Spleen (tissue), 11 donors: Measurements from ENCODE around the gene HLA-DRB5. TPM values are rescaled to one million over a fixed set of nuclear protein-coding genes. Genes with fewer than 3 reads are reported as not detected.

Experiments used
- DNase-seq: peaks from one replicate; pipeline ENCODE4 v3.0.0-alpha.2; 2020
- H3K27ac ChIP-seq, 8 donors: fragments of 200-600 bp; sonication (generic) in 7 of 8; 1 replicate in 4 of 8; 2 replicates in 4 of 8; pipeline versions ENCODE4 v1.5.0 to v1.8.0; 2016 to 2021; ENCODE audit warnings: inconsistent platforms in 4 of 8, mild to moderate bottlenecking in 4 of 8, moderate library complexity in 1 of 8
- H3K27me3 ChIP-seq, 7 donors: fragments of 200-600 bp; sonication (generic) in 6 of 7; replicated peaks in 1 of 7; 1 replicate in 4 of 7; 2 replicates in 3 of 7; pipeline versions ENCODE4 v1.5.0 to v1.8.0; 2016 to 2021; ENCODE audit warnings: inconsistent platforms in 3 of 7, mild to moderate bottlenecking in 1 of 7
- H3K36me3 ChIP-seq, 6 donors: fragments of 200-600 bp; sonication (generic) in 5 of 6; 1 replicate in 4 of 6; 2 replicates in 2 of 6; pipeline versions ENCODE4 v1.5.0 to v1.8.0; 2016 to 2021; ENCODE audit warnings: inconsistent platforms in 2 of 6
- H3K4me1 ChIP-seq, 6 donors: fragments of 200-600 bp; sonication (generic) in 5 of 6; 1 replicate in 3 of 6; 2 replicates in 3 of 6; pipeline versions ENCODE4 v1.5.0 to v1.8.0; 2016 to 2021; ENCODE audit warnings: inconsistent platforms in 3 of 6
- H3K4me3 ChIP-seq, 8 donors: fragments of 200-600 bp; sonication (generic) in 7 of 8; 1 replicate in 4 of 8; 2 replicates in 4 of 8; pipeline versions ENCODE4 v1.5.0 to v1.8.0; 2016 to 2021; ENCODE audit warnings: inconsistent platforms in 4 of 8, mild to moderate bottlenecking in 4 of 8, moderate library complexity in 2 of 8
- H3K9me3 ChIP-seq, 8 donors: fragments of 200-600 bp; sonication (generic) in 7 of 8; 1 replicate in 4 of 8; 2 replicates in 4 of 8; pipeline versions ENCODE4 v1.5.0 to v1.8.0; 2016 to 2021; ENCODE audit warnings: inconsistent platforms in 4 of 8
- POLR2A ChIP-seq, 3 donors: fragments of 450-650 bp; IDR thresholded peaks; one replicate each; pipeline ENCODE4 v1.5.1; 2017; ENCODE audit warnings: antibody characterized with exemption in 3 of 3, mild to moderate bottlenecking in 1 of 3
- POLR2AphosphoS5 ChIP-seq, 3 donors: sonication (generic); formaldehyde crosslinking; IDR thresholded peaks; one replicate each; pipeline ENCODE4 v1.5.1; 2017; ENCODE audit warnings: antibody characterized with exemption in 3 of 3
- WGBS, 5 donors: extraction: QIAGEN DNeasy Blood & Tissue Kit in 3 of 5; methylation state at CpG; one replicate each; pipeline versions ENCODE4 v1.1.5 to v1.1.7; 2013 to 2018; 5-methylcytosine and 5-hydroxymethylcytosine counted together
- intact Hi-C: fragments of 100-400 bp; cut with DNase I; formaldehyde crosslinking; loops from one replicate; pipeline ENCODE4 v1.15.0; 2023; ENCODE audit warnings: low total_unique reads
- polyA plus RNA-seq, 3 donors: library from polyadenylated mRNA; stranded (reverse); fragments of 200-250 nt; gene quantifications; one replicate each; pipeline ENCODE4 v1.2.1, GENCODE V29; 2013
- total RNA-seq, 7 donors: library from RNA; depleted of rRNA in 3 of 7; stranded (reverse); fragments of >200 nt in 3 of 7; fragmentation: NEBNext Ultra II Directional in 4 of 7; extraction: Animal tissue kit (Norgen Biotek cat#: 25700) in 4 of 7; gene quantifications; one replicate each; pipeline versions ENCODE4 v1.1.0 to v1.2.1, GENCODE V29; 2016 to 2021
- TF ChIP-seq, protein P1 (sequence below), 11 experiments: fragments of 200-600 bp in 7 of 11; fragments of 450-650 bp in 4 of 11; sonication (generic) in 4 of 11; IDR thresholded peaks in 8 of 11; conservative IDR thresholded peaks in 3 of 11; 1 replicate in 7 of 11; 2 replicates in 4 of 11; pipeline versions ENCODE4 v1.4.0 to v1.8.0; 2016 to 2021; ENCODE audit warnings: antibody characterized with exemption in 11 of 11, inconsistent platforms in 4 of 11, mild to moderate bottlenecking in 1 of 11
- donor health status: healthy with polysubstance abuse.
- donor health status: DM: no; HTN: no; CAD: no; lungs with moderate emphysema.
- donor health status: DM: no; HTN: no; CAD: no.
- donor health status: Bipolar disorder and iron deficiency.
- donor health status: healthy.
- donor health status: DM: no; HTN: no; CAD: no.
- donor health status: DM: yes; HTN: yes; CAD: no.

Gene HLA-DRB5
- total and polyA plus RNA-seq, 10 donors: 1.9 to 633 (median 39.7) TPM

DNA sequence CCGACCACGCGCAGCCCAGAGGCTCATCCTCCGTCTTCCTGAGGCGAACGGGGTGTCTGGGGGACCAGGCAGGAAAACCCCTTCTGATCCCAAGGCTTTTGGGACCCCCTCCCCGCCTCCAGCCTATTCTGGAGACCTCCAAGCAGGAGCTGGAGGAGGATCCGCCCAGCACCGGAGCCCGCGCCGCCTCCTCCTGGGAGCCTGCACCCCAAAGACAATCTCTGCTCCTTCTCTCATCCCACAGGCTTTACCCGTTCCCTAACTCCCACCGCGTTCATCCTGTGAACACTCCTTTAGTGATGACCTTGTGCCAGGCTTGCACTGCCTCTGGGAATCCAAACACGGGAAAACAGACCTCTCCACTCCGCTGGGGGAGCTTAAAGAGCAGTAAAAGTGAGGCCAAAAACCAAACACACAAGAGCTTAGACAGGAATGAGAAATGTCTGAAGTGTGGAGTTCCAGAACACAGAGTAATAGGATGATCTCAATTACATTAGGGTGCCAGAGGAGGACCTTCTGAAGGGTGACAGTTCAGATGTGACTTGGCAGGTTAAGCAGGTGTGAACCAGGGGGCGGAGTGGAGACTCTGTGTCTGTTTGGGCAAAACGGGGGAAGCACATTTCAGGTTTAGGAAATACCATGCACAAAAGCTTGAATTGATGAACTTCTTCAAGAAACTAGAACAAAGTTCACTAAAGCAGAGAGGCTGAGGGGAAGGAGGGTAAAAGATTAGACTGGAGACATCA, 7.6 kb downstream of the HLA-DRB5 start:
- Histone ChIP-seq H3K27me3 (no peaks in the 10 kb centered on the region), H3K9me3 (no peaks in the 10 kb centered on the region), H3K27ac (peak overlapping the region in 1 of 8 donors; percentile 52), H3K36me3 (no peaks in the 10 kb centered on the region), H3K4me3 (peak overlapping the region in 1 of 8 donors; percentile 36), H3K4me1 (no peaks in the 10 kb centered on the region)
- 49% methylated on average over 14 of the region's 19 CpGs; no CpG with 5 or more reads in 4 of the 5 donors for WGBS, 5 donors
- no peak for DNase-seq
- intact Hi-C loops: no loop called here
- TF ChIP-seq POLR2A (IDR thresholded peaks at IDR 0.05) (no peak), POLR2AphosphoS5 (IDR thresholded peaks at IDR 0.05) (no peak)
- TF ChIP-seq, protein P1, sequence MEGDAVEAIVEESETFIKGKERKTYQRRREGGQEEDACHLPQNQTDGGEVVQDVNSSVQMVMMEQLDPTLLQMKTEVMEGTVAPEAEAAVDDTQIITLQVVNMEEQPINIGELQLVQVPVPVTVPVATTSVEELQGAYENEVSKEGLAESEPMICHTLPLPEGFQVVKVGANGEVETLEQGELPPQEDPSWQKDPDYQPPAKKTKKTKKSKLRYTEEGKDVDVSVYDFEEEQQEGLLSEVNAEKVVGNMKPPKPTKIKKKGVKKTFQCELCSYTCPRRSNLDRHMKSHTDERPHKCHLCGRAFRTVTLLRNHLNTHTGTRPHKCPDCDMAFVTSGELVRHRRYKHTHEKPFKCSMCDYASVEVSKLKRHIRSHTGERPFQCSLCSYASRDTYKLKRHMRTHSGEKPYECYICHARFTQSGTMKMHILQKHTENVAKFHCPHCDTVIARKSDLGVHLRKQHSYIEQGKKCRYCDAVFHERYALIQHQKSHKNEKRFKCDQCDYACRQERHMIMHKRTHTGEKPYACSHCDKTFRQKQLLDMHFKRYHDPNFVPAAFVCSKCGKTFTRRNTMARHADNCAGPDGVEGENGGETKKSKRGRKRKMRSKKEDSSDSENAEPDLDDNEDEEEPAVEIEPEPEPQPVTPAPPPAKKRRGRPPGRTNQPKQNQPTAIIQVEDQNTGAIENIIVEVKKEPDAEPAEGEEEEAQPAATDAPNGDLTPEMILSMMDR (IDR thresholded peaks at IDR 0.05 in 8 of 11, conservative IDR thresholded peaks at IDR 0.05 in 3 of 11): no peak

- intact Hi-C loops: no loop called here
- Histone ChIP-seq H3K4me1 (no peaks in the 10 kb centered on the region), H3K4me3 (no peak overlapping the region), H3K27me3 (no peaks in the 10 kb centered on the region), H3K9me3 (no peaks in the 10 kb centered on the region), H3K27ac (no peak overlapping the region), H3K36me3 (no peaks in the 10 kb centered on the region)
- TF ChIP-seq POLR2AphosphoS5 (IDR thresholded peaks at IDR 0.05) (no peak), POLR2A (IDR thresholded peaks at IDR 0.05) (no peak)
- TF ChIP-seq, protein P1 (IDR thresholded peaks at IDR 0.05 in 8 of 11, conservative IDR thresholded peaks at IDR 0.05 in 3 of 11): no peak
- no peak for DNase-seq
- 17 to 71% methylated on average over 1 of the region's 1 CpG; no CpG with 5 or more reads in 3 of the 5 donors for WGBS, 5 donors
Measured at GRCh38 chr6:32519910-32520258, 10.2 kb downstream of the HLA-DRB5 start.

DNA sequence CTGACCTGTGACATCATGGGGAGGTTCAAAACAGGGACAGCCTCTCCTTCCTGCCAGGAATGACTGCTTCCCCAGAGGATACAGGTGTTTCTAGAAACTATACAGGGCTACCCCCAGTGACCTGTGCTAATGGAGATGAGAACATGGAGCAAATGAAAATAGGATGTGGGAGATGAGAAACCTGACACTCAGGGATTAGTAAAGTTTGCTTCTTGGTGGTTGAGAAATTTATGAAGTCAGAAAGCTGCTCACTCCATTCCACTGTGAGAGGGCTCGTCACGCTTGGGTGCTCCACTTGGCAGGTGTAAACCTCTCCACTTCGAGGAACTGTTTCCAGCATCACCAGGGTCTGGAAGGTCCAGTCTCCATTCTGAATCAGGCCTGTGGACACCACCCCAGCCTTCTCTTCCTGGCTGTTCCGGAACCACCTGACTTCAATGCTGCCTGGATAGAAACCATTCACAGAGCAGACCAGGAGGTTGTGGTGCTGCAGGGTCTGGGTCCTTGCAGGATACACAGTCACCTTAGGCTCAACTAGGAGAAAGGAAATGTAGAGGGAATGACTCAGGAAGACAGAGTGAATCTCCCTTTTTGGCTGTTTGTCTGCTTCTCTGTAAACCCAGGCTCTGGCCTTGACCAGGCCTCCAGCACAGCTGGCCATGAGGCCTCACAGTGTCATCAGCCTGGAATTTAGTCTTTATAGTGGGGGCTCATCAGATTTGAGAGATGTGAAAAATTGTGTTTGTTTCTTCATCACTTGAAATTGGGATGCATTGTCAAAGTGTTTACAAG, 10.8 kb downstream of the HLA-DRB5 start:
- H3K4me3 ChIP-seq: no peak overlapping the region
- intact Hi-C loops: no loop called here
- 76 to 100% (median 87%) methylated on average over 2 to 4 of the region's 4 CpGs; no CpG with 5 or more reads in 1 of the 5 donors for WGBS, 5 donors
- no peak overlapping the region for H3K27ac ChIP-seq
- no peaks in the 10 kb centered on the region for H3K4me1 ChIP-seq
- TF ChIP-seq, protein P1 (IDR thresholded peaks at IDR 0.05 in 8 of 11, conservative IDR thresholded peaks at IDR 0.05 in 3 of 11): no peak
- TF ChIP-seq POLR2AphosphoS5 (IDR thresholded peaks at IDR 0.05): no peak
- no peak for TF ChIP-seq POLR2A (IDR thresholded peaks at IDR 0.05)
- H3K27me3 ChIP-seq: no peaks in the 10 kb centered on the region
- no peaks in the 10 kb centered on the region for H3K9me3 ChIP-seq
- no peaks in the 10 kb centered on the region for H3K36me3 ChIP-seq
- no peak for DNase-seq
